ENCODE data around the gene RAB27B.

The RAB27B gene

GRCh38 chr18:54879691-54880090 is 51.4 kb downstream of the RAB27B start:
- H3K27ac ChIP-seq = no peak overlapping the region
- TF ChIP-seq CTCF (conservative IDR thresholded peaks at IDR 0.05; ENCODE audit: low read depth) = no peak
- CTCF ChIA-PET = interaction anchor here (0.6 kb wide), 1 partner anchor 311 kb away, joined by 3 read pairs; no protein-coding TSS in a partner anchor
- POLR2A ChIA-PET (ENCODE audit: low non-redundant PET) = no interaction called here
- DNase-seq (ENCODE audit: low spot score) = no peak

DNA sequence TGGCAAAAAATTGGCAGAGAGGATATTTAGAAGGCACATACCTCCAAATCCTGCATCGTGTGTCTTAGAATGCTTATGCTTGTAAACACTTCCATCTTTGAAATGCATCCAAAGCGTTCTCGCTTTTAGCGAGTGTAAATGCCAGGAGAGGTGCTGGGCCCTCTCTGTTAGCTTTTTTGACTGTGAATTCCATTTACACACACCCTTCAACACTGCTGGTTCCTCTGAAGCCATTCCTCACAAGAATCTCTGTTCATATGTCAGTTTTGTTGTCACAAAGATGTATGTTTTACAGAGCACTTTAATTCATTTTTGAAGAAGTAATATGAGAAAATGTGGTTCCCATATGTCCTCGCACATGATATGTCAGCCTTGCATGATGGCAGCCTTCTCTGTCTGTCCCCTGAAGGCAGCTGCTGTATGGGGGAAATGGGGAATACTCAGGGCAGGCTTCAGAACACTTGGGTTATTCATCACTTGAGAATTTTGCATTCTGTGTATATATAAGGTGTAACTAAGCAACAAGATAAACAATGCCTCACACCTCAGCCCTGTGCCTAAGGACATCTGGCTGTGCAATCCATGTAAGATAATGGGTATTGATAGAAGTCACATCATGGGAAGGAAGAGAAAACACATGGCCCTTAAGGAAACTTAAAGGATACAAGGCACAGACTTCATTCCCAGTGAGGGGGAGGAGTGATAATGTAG is 52.3 kb downstream of the RAB27B start:
- DNase-seq (ENCODE audit: low spot score) = peak; percentile 56
- no peak overlapping the region for H3K27ac ChIP-seq
- ChIA-PET POLR2A (ENCODE audit: low non-redundant PET) (no interaction called here), CTCF (interaction anchor here (0.6 kb wide), 1 partner anchor 310 kb away, joined by 3 read pairs; no protein-coding TSS in a partner anchor)
- TF ChIP-seq CTCF (conservative IDR thresholded peaks at IDR 0.05; ENCODE audit: low read depth) = no peak

GRCh38 chr18:54881229-54881768 is 53.0 kb downstream of the RAB27B start:
- no peak for TF ChIP-seq CTCF (conservative IDR thresholded peaks at IDR 0.05; ENCODE audit: low read depth)

GRCh38 chr18:54882318-54882717 is 54.0 kb downstream of the RAB27B start:
- POLR2A ChIA-PET (ENCODE audit: low non-redundant PET) = no interaction called here
- CTCF ChIA-PET = no interaction called here
- no peak for TF ChIP-seq CTCF (conservative IDR thresholded peaks at IDR 0.05; ENCODE audit: low read depth)
- no peak for DNase-seq (ENCODE audit: low spot score)
- H3K27ac ChIP-seq = no peak overlapping the region

More at GRCh38 chr18:54881229-54881768, 53.0 kb downstream of the RAB27B start:
- no peak for DNase-seq (ENCODE audit: low spot score)
- no peak overlapping the region for H3K27ac ChIP-seq
- ChIA-PET POLR2A (ENCODE audit: low non-redundant PET) (no interaction called here), CTCF (no interaction called here)

DNA sequence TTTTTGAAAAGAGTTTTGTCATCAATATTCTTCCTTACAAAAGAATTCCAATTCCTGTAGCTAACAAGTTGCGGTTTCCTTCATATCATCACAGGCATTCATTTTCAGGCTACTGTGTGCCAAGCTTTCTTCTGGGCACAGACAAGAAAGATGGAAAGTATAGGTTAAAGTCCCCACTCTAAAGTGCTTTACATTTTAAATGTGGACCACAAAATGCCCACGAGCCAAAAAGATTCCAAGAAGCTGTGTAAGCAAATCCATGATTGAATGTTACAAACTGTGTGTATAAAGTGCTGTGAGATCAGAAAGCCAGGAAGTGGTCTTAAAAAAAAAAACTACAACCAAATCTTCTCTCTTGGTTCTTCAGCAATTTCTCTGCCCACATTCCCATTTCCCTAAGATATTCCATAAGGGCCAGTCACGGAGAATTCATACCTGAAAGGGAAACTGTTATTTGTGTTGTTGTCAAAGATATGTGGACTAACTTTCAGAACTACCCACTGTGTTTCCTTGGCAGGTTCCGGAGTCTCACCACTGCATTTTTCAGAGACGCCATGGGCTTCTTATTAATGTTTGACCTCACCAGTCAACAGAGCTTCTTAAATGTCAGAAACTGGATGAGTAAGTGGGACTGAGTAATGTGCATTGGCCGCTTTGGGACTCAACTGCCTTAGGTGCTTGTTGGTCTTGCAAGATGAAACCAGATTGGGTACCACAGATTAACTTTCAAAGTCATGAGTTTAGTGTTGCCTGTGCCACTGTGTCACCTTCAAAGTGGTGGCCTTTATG is 55.7 kb downstream of the RAB27B start:
- H3K27ac ChIP-seq = no peak overlapping the region
- no peak for TF ChIP-seq CTCF (conservative IDR thresholded peaks at IDR 0.05; ENCODE audit: low read depth)
- CTCF ChIA-PET = no interaction called here
- DNase-seq (ENCODE audit: low spot score) = no peak
- POLR2A ChIA-PET (ENCODE audit: low non-redundant PET) = no interaction called here

DNA sequence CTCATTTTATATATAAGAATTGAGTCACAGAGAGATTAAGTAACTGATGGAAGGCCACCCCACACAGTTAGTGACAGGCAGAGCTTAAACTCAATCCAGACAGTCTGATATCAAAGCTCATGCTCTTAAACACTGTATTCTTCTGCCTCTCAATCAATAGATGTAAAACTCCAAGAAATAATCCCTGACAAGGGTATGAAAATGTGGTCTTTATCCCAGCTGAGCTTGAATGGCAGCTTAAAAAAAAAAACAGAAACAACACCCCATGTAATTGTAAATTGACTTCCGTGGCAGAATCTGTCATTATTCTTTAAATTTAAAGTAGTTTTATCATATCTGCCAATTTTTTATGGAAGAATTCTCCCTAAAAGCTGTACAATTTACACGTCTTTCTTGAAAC is 60.1 kb downstream of the RAB27B start:
- ChIA-PET POLR2A (ENCODE audit: low non-redundant PET) (no interaction called here), CTCF (no interaction called here)
- no peak for TF ChIP-seq CTCF (conservative IDR thresholded peaks at IDR 0.05; ENCODE audit: low read depth)
- no peak for DNase-seq (ENCODE audit: low spot score)
- H3K27ac ChIP-seq = no peak overlapping the region
